Activated CD8-positive, alpha-beta memory T cell treated with anti-CD3 and anti-CD28 coated beads, Interleukin-2, amount 50 U/mL, for 48 hours (primary cell): ENCODE measurements around the gene PCBP3.

Experiments
- DNase-seq: peaks from one replicate; pipeline ENCODE4 v3.0.0-alpha.2; 2020

PCBP3 gene

DNA sequence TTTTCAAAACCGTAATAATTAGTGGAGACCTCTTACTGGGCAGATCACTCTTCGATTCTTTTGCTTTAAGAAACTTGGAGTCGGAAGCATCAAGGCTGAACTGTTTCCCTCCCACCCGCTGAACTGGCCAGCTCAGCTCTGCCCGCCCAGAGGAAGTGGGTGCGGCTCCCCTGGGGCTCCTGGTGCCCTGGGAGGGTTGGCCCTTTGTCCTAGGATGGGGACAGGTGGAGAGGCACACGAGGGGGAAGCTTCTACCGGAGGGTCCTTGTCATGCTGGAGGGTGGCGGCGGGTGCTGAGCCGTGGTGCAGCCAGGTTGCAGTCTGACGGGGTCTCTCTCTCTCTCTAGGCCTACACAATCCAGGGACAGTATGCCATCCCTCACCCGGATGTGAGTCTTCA is 273.7 kb downstream of the PCBP3 start:
- DNase-seq: no peak

DNA sequence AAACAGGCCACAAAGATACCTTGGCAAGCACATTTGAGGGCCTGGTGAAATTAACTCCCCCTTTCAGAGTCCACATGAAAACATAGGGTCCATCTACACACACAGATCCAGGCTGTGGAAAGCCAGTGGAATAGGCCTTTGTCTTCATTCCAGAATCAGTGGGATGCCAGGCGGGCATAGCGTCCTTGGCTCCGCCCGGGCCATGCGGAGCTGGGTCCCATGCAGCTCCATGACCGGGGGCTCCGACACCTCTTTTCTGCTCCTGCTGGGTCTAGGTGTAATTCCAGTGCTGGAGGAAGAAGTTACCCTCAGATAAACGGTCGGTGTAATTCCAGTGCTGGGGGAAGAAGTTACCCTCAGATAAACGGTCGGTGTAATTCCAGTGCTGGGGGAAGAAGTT is 274.5 kb downstream of the PCBP3 start:
- no peak for DNase-seq

DNA sequence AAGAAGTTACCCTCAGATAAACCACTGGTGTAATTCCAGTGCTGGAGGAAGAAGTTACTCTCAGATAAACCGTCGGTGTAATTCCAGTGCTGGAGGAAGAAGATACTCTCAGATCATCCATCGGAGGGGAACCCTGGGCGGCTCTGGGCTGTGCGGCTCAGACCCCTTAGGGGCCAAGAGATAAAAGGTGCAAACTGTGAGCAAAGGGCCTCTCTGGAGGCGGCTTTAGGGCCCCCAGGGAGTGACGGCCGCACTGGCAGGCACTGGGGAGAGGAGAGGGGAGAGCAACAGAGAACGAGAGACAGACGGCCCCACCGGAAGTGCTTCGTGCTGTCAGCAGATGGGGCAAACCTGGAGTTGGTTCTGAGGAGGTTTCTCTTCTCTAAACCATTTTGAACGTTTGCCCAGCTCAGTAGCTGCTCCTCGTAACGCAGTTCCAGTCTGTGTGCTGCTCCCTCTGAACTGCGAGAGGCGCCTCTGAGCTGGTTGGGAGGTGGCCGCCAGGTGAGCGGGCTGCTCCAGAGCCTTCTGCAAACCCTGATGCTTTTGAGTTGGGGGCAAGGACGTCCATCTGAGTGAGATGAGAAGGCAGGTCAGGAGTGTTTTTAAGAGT is 275.4 kb downstream of the PCBP3 start:
- DNase-seq: no peak

- no peak for DNase-seq
Observed at GRCh38 chr21:45919593-45919992, 276.1 kb downstream of the PCBP3 start.

DNA sequence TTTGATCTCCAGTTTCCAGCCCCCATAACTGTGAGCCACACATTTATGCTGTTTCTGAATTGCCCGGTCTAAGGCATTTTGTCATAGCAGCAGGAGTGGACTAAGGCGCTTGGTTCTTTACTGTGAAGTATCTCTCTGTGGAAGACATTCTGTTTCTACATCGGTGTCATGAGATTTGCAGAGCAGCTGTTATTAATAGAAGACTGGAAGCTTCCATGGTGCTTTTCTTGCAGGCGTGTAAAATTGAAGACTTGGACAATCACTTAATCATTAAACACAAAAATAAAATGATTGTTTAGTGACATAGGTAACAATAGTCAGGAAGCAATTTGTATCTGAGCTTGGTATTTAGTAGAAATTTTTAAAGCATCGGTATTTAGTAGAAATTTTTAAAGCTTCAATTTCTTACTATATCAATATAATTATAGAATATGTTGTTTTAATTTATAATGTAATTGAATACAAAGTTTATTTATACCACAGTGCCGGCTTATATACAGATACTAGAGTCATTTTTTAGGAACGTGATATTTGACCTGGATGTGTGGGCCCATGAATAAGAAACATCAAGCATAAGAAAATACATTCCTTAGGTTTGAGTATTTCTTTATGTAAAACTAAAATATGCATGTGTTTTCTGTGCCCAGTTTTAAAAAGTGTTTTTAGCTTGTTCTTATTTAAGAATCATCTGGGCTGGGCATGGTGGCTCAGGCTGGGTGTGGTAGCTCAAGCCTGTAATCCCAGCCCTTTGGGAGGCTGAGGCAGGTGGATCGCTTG is 277.5 kb downstream of the PCBP3 start:
- no peak for DNase-seq

DNA sequence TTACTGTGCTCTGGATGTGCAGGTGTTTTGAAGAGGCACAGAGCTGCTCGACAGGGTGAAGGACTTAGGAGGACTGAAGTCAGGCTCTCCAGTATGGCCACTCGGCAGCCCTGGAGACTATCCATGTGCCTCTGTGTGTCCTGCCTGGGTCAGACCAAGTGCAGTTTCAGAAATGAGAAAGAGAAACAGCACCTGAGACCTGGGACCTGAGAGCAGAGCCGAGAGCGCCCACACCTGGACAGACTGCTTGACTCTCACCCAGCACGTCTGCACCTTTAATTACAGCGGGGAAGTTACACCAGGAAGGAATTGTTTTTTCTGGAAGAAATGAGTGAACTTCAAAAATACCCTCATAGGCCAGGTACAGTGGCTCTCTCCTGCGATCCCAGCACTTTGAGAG is 278.4 kb downstream of the PCBP3 start:
- DNase-seq: no peak

- DNase-seq: no peak
Observed at GRCh38 chr21:45922648-45923047, 279.1 kb downstream of the PCBP3 start.

DNA sequence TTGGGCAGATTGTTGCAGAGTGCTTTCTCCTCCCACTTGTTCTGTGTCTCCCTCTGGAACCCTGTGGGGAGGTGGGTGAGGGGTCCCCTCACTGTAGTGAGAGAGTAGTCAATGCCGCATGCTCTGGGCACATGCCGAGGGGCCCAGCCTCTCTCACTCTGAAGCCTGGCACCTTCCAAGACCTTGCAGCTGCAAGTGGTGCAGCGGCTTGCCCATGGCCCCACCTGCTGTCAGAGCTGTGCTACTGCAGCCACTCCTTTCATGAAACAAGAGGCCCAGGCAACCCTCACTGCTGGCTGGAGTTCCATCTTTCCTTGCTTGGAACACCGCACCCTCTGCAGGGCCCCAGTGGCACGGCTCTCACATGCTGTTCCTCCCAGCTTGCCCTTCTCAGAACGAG is 279.6 kb downstream of the PCBP3 start:
- DNase-seq: peak; percentile 78

DNA sequence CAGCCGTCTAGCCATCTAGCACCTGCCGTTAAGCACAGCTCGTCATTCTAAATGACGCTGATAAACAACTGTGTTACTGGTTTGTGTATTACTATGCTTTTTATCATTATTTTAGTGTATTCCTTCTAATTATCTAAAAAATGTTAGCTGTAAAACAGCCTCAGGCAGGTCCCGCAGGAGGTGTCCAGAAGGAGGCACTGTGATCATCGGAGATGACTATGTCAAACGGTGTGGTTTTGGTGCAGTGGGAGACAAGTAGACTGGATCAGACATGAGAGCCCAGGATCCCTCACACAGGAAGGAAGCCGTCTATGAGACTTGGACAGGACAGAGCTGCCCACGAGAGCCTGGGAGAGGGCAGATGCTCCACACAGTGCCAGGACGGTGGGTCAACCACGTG is 282.8 kb downstream of the PCBP3 start:
- no peak for DNase-seq

- DNase-seq: no peak
Observed at GRCh38 chr21:45927032-45927431, 283.5 kb downstream of the PCBP3 start.

GRCh38 chr21:45927851-45928850 is 284.6 kb downstream of the PCBP3 start:
- DNase-seq: no peak

- no peak for DNase-seq
Observed at GRCh38 chr21:45929449-45929848, 285.9 kb downstream of the PCBP3 start.

- no peak for DNase-seq
Observed at GRCh38 chr21:45930231-45930760, 286.8 kb downstream of the PCBP3 start.

DNA sequence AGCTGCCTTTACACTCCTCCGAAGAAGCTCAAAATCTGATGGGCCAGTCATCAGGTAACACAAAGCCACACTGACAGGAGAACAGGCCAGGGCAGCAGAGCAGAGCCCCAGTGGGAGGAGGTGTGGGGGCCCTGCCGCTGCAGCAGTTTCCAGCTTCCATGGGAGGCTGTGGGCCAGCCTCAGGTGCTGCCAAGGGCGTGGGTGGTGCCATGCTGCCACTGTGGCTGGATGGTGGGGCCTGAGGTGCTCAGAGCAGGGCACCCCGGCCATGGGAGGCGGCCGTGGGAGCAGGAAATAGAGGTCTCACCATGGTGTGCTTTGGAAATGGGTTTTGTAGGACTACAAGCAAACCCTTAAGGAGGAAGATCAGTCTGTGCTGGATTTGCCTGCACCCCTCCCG is 287.3 kb downstream of the PCBP3 start:
- no peak for DNase-seq

GRCh38 chr21:45931397-45931969 is 288.0 kb downstream of the PCBP3 start:
- DNase-seq: no peak

DNA sequence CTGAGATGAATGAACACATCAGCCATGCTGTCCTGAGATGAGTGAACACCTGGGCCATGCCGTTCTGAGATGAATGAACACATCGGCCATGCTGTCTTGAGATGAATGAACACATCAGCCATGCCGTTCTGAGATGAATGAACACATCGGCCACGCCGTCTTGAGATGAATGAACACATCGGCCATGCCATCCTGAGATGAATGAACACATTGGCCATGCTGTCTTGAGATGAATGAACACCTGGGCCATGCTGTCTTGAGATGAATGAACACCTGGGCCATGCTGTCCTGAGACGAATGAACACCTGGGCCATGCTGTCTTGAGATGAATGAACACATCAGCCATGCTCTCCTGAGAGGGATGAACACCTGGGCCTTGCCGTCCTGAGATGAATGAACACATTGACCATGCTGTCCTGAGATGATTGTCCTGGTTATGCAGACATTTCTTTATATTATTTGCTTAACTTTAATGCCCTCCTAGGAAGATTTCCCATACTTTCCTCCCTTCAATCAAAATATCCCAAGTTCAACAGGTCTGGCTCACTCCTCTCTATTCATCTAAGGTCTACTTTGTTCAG is 289.5 kb downstream of the PCBP3 start:
- no peak for DNase-seq

DNA sequence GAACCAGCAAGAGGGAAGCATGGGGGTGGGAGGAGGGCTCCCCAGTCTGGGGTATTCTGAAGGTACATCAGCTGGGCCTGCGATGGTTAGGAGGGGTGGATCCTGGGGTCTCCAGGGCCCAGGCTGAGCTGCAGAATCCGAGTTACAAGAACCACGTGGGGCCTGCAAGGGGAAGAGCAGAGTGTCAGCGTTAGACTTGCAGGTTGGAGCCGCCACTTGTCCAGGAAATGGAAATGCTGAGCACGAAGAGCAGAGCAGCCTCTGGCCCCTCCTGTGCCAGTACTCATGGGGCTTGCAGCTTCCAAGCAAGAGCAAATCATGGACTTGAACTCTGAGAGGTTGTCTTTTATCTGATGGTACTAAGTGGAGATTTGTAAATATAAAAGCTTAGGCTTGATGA is 290.6 kb downstream of the PCBP3 start:
- no peak for DNase-seq

DNA sequence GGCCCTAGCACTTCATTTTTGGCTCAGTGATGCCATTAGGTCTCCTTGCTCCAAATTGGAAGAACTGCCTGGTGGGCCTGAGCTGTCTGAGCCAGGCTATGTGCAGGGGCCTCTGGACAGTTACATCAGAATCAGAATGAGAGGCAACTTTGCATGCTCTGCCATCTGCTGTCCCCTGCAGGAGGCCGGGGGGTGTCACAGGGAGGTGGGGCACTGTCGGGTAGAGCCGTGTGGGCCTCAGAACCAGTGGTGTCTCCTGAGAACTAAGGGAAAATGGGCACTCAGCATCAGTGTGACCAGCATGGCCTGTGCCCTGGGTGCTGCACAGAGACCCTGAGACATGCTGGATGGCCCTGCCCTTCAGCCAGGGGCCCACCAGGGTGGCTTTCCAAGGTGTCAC is 291.0 kb downstream of the PCBP3 start:
- DNase-seq: no peak

DNA sequence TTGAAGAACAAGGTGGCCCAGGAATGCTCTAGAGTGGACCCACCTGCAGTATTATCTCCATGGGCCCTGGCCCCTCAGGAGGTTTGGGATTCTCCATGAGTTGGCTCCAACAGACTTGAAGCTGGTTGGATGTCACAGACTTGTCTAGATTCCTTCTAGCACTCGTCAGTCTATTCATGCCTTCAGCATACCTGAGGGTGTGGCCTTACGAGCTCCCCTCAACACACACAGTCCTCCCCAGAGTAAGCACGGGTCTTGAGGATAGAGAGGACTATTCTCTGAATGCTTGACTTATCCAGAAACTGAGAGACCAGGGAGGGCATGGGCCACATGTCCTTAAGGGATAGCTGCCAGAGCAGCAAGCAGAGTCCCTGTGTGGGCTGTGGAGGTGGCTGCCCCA is 292.1 kb downstream of the PCBP3 start:
- no peak for DNase-seq

- no peak for DNase-seq
Observed at GRCh38 chr21:45937721-45938452, 294.4 kb downstream of the PCBP3 start.

- DNase-seq: no peak
Observed at GRCh38 chr21:45938453-45938755, 294.9 kb downstream of the PCBP3 start.
